HG03378 (cell line): ENCODE data around the gene RAD51C.
"Not testable (repeated sequence)": the region's sequence is repeated elsewhere in the genome, so short reads cannot be mapped to it uniquely, and the experiment has no call there.

Experiments
- ATAC-seq: cut with Tn5 transposase; IDR thresholded peaks from one replicate; pipeline ENCODE4 v1.9.1; 2021; ENCODE audit warnings: mild to moderate bottlenecking, moderate library complexity; ENCODE audit not compliant: unreplicated experiment

The RAD51C gene

GRCh38 chr17:58734040-58734439 is 41.6 kb downstream of the RAD51C start:
- ATAC-seq: no peak

- ATAC-seq: no peak
Measured at GRCh38 chr17:58734811-58735210, 42.4 kb downstream of the RAD51C start.

DNA sequence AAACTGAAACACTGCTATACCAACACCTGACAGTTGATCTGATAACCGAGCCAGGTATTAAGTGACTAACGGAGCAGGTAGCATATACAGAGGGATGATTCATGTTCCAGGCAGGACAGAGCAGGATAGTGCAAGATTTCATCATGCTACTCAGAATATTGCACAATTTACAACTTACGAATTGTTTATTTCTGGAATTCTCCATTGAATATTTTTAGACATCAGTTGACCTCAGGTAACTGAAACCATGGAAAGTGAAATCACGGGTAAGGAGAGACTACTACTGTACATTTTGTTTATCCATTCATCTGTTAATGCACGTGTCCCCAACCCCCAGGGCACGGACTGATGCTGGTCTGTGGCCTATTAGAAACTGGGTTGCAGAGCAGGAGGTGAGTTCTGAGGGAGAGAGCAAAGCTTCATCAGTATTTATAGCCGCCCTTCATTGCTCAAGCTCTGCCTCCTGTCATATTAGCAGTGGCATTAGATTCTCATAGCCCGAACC is 48.8 kb downstream of the RAD51C start:
- ATAC-seq: no peak

GRCh38 chr17:58747674-58748073 is 55.3 kb downstream of the RAD51C start:
- ATAC-seq: no peak

GRCh38 chr17:58749627-58750026 is 57.2 kb downstream of the RAD51C start:
- not testable (repeated sequence) for ATAC-seq

- no peak for ATAC-seq
Measured at GRCh38 chr17:58753026-58753425, 60.6 kb downstream of the RAD51C start.

GRCh38 chr17:58755269-58755576 is 62.8 kb downstream of the RAD51C start:
- no peak for ATAC-seq

- ATAC-seq: no peak
Measured at GRCh38 chr17:58755577-58756245, 63.3 kb downstream of the RAD51C start, which contains the start of gene PPM1E. Gene PPM1E (plus strand): TSS chr17:58755854.

GRCh38 chr17:58756246-58757161 is 64.1 kb downstream of the RAD51C start:
- ATAC-seq: no peak

GRCh38 chr17:58757162-58757613 is 64.8 kb downstream of the RAD51C start:
- ATAC-seq: no peak

- ATAC-seq: no peak
Measured at GRCh38 chr17:58758890-58759289, 66.5 kb downstream of the RAD51C start.

GRCh38 chr17:58759522-58759921 is 67.1 kb downstream of the RAD51C start:
- ATAC-seq: no peak

GRCh38 chr17:58760248-58760647 is 67.8 kb downstream of the RAD51C start:
- no peak for ATAC-seq

DNA sequence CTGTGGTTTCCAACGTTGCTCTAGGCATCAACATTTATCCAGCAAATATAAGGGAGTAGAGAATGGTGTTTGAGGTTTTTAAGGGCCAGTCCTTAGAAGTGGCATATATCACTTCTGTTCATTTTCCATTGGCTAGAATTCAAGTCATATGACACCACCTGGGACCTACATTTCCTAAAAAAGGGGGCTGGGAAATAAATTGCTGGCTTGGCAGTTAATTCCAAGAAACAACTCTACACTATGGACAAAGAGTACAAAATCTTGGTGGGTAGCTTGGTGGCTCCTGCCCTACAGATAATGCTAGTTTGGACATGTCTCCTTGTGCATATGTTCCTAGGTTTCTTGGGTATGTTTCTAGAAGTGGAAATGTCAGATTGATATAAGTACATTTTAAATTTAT is 70.9 kb downstream of the RAD51C start:
- no peak for ATAC-seq

DNA sequence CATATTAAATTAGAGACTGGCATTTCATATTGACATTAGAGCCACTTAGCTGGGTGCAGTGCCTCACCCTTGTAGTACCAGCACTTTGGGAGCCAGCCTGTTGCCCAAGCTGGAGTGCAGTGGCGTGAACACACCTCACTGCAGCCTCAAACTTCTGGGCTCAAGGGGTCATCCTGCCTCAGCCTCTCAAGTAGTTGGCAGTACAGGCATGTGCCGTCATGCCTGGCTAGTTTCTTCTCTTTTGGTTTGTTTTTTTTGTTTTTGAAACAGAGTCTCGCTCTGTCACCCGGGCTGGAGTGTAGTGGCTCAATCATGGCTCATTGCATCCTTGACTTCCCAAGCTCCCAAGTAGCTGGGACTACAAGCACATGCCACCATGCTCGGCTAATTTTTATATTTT is 72.0 kb downstream of the RAD51C start:
- no peak for ATAC-seq

DNA sequence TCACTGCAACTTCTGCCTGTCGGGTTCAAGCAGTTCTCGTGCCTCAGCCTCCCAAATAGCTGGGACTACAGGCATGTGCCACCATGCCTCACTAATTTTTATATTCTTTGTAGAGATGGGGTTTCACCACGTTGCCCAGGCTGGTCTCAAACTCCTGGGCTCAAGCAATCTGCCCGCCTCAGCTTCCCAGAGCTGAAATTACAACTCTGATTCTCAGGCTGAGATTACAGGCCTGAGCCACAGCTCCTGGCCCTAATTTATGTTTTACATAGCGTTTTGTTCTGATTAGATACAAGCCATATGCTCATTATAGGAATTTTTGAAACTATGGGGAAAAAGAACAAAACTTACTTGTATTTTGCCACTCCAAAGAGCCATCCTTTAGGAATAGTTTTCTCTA is 86.1 kb downstream of the RAD51C start:
- ATAC-seq: not testable (repeated sequence)

DNA sequence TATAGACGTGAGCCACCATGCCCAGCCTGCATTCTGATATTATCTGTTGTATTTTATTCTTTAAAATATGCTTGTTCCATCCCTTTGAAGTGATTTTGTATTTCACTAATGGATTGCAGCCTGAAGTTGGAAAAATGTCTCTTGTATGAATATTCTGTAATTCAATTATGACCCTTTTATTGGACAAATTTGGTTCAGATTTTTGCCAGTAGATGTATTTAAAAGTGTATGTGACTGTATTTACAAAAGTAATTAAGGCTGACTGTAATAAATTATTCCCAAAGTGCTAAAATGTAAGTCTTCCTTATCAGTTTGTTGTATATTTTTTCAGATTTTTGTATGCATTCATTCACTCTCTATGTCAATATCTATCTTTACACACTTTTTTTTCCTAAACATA is 87.0 kb downstream of the RAD51C start:
- ATAC-seq: no peak

DNA sequence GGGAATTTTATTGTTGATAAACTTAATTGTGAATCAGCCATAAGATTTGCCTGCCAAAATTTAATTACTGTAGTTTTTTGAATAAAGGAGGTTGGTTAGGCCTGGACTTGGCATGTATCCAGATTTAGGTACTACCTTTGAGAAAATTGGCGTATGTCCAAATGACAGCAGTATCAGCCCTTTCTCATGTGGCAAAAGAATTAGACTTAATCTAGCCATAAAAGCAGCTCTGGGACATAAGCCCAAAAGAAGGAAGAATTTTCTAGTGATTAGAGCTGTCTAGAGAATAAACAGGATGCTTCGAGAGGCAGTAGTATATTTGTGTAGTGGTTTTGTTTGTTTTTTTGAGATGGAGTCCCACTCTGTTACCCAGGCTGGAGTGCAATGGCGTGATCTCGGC is 91.0 kb downstream of the RAD51C start:
- no peak for ATAC-seq

DNA sequence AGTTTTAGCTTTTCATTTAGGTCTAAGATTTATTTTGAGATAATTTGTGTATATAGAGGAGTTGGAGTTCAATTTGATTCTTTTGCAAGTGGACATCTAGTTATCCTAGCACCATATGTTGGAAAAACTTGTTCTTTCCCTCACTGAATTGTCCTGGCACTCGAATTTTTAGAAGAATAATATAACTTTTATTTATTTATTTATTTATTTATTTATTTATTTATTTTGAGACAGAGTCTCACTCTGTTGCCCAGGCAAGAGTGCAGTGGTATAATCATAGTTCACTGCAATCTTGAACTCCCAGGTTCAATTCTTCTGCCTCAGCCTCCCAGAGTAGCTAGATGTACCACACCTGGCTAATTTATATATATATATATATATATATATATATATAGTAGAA is 92.7 kb downstream of the RAD51C start:
- ATAC-seq: no peak
